ENCODE measurements around the gene TSSK6. TPM values are rescaled to one million over a fixed set of nuclear protein-coding genes. Genes with fewer than 3 reads are reported as not detected.

Gene TSSK6
- 0.34 and 1.3 TPM in 2 replicates for total RNA-seq

GRCh38 chr19:19514881-19515641 is at the start of gene TSSK6:
Gene TSSK6, minus strand, starts transcription at chr19:19515548. Its CDS starts 121 bp downstream, at chr19:19515427.

DNA sequence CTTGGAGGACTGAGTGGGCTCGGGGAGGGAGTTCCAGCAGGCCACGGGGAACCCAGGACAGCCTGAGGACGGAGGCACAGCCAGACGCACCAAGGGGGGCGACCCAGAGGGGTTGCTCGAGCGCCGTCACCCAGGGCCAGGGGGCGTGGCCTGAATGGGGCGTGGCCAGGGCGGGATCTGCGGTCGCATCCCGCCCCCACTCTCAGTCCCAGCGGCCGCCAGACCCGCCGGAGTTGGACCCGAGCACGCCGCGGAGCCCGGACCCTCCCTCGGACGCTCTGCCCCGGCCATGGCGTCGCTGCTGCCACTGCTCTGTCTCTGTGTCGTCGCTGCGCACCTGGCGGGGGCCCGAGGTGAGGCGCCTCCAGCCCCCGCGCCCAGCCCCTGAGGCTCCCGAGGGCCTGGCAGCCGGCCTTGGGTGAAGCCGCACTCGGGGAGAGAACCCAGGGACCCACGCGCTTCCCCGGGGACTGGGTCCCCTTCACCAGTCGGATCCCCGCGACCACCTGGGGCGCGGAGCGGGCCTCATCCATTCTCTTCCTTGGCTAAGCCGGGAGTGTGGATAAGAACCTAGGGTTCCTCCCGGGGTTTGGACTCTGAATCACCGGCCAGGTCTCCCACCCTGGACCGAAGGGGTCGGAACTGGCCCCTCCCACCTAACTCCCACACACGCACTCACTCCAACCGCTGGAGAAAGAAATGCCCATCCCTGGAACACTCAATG is 22.9 kb upstream of the TSSK6 start, which contains the start of gene CILP2:
Gene CILP2, plus strand, starts transcription at position 205 of the 724 bp plus-strand sequence. Its CDS starts 85 bp downstream, at position 290.

GRCh38 chr19:19528721-19529490 is 13.6 kb upstream of the TSSK6 start, which contains the start of gene YJEFN3:
Gene YJEFN3, plus strand, starts transcription at chr19:19528911. Its CDS starts 22 bp downstream, at chr19:19528933.

DNA sequence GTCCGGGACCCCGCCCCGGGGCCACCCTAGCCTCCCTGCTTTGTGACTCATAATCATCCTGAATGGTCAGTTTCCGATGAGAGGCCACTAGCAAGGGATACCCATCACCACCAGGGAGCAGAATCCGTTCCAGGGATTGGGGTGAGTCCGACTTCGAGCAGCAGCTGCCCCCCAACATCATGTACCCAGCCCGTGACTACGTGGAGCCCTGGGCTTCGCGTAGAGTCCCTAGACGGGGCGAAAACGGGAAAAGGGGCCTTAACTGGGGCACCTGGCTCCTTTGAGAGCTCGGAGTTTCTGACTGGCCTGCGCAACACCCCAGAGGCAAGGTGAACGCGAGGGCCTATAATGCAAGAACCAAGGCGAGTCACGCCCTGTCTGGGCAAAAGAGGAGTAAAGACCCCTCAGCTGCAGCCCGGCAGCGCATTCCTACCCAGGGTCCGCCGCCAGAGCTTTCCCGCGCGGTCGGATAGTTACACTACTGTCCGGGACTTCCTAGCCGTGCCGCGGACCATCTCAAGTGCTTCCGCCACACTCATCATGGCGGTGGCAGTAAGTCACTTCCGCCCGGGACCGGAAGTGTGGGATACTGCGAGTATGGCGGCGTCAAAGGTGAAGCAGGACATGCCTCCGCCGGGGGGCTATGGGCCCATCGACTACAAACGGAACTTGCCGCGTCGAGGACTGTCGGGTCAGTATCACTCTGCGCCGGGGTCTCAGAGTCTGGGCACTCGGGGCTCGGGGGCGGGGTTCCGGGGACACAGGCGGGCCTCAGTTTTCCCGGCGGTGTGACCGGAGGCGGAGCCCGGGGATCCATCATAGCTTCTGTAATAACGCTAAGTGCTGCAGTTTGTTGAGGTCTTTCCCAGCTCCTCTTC is 533 bp upstream of the TSSK6 start, which contains the start of gene NDUFA13:
Gene NDUFA13, plus strand, starts transcription at position 584 of the 878 bp plus-strand sequence. Its CDS starts 14 bp downstream, at position 598.

Other genes with a start within 250 kb of the TSSK6 start
- not detected in 2 replicates for gene TM6SF2, start 242.2 kb downstream of the TSSK6 start, total RNA-seq
- 17.6 and 19.9 TPM in 2 replicates for gene SUGP1, start 195.0 kb downstream of the TSSK6 start, total RNA-seq
- gene MAU2, start 194.7 kb downstream of the TSSK6 start, total RNA-seq: 9.5 and 14.8 TPM in 2 replicates
- 57.1 and 57.8 TPM in 2 replicates for gene GATAD2A, start 109.9 kb downstream of the TSSK6 start, total RNA-seq
- 125 and 206 TPM in 2 replicates for gene NDUFA13, start 677 bp upstream of the TSSK6 start, total RNA-seq
- 0.46 and 1.3 TPM in 2 replicates for gene YJEFN3, start 13.4 kb upstream of the TSSK6 start, total RNA-seq
- 0.08 and 0.31 TPM in 2 replicates for gene CILP2, start 22.7 kb upstream of the TSSK6 start, total RNA-seq
- gene PBX4, start 103.1 kb upstream of the TSSK6 start, total RNA-seq: 0.46 and 0.86 TPM in 2 replicates
- 27.2 and 37.4 TPM in 2 replicates for gene LPAR2, start 112.7 kb upstream of the TSSK6 start, total RNA-seq
- gene GMIP, start 128.1 kb upstream of the TSSK6 start, total RNA-seq: 11.6 and 29.2 TPM in 2 replicates
- 49.8 and 75.9 TPM in 2 replicates for gene ATP13A1, start 148.1 kb upstream of the TSSK6 start, total RNA-seq
- gene ZNF101, start 153.3 kb upstream of the TSSK6 start, total RNA-seq: 3.6 and 4.4 TPM in 2 replicates
- gene ZNF14, start 217.6 kb upstream of the TSSK6 start, total RNA-seq: 1.4 and 1.7 TPM in 2 replicates